Endothelial cell of umbilical vein (primary cell): ENCODE results near the gene RBAK.

Experiments
- CTCF ChIP-seq, 2 donors: IDR thresholded peaks; 1 replicate in 1 of 2; 2 replicates in 1 of 2; pipeline ENCODE4 v1.5.1; 2011; ENCODE audit warnings: low read length in 2 of 2, mild to moderate bottlenecking in 2 of 2, moderate library complexity in 2 of 2, control low read depth in 1 of 2, inconsistent platforms in 1 of 2, low read depth in 1 of 2; ENCODE audit not compliant: insufficient read depth in 1 of 2; ENCODE audit errors: extremely low read depth in 1 of 2
- GATA2 ChIP-seq: IDR thresholded peaks from 2 replicates; pipeline ENCODE4 v1.7.0; 2011; ENCODE audit warnings: low read depth, mild to moderate bottlenecking, moderate library complexity, mixed read lengths, low read length; ENCODE audit not compliant: insufficient read length, insufficient read depth
- JUN ChIP-seq: IDR thresholded peaks from 2 replicates; pipeline ENCODE4 v1.6.1; 2011; ENCODE audit warnings: borderline replicate concordance, low read depth; ENCODE audit not compliant: insufficient read length, insufficient read depth
- POLR2A ChIP-seq: IDR thresholded peaks from 2 replicates; pipeline ENCODE4 v1.6.1; 2012; ENCODE audit warnings: low read depth, mild to moderate bottlenecking, control low read depth, low read length
- POLR2AphosphoS5 ChIP-seq: IDR thresholded peaks from 2 replicates; pipeline ENCODE4 v1.6.1; 2012; ENCODE audit warnings: low read depth, mild to moderate bottlenecking, control low read depth, low read length, moderate library complexity; ENCODE audit not compliant: insufficient read depth

- TF ChIP-seq CTCF (IDR thresholded peaks at IDR 0.05; ENCODE audit: extremely low read depth in 1 of 2, insufficient read depth in 1 of 2, low read depth in 1 of 2, low read length in 2 of 2) (no peak), POLR2AphosphoS5 (no peak), POLR2A (no peak), GATA2 (no peak), JUN (no peak)
Measured at GRCh38 chr7:5035276-5035675, 10.4 kb upstream of the RBAK start.
